Measurements from ENCODE around the gene SCFD2. TPM values are rescaled to one million over a fixed set of nuclear protein-coding genes. Genes with fewer than 3 reads are reported as not detected.

SCFD2 gene
- total RNA-seq, 1 experiment from 2014 or later: 12.4 TPM

DNA sequence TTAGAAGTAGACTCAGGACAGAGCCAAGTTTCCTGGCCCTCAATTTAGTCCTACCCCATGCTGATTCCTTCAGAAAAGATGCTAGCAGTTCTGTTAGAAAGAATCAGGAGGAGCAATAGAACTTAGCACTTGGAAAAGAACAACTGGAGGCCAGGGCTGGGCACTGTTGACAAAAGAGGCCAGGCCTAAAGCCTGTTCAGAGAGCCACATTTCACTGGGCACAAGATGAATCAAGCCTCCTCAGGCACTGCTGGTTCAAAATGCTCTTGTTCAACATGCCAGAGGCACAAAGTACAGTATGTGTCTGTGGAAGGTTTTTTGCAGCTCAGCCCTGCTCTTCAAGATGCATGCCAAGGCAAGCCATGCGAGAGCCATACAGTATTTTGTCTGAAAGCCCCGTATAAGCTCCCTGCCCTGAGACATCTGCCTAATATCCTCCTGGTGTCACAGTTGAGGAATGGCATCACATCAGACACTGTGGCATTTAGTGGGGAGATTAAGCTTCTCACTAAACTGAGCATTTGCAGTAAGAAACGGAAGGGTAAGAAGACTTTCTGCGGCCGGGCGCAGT lies 450.0 kb downstream of the SCFD2 start (continued):
- TF ChIP-seq HMGA2 (CRISPR knock-in tag; IDR thresholded peaks at IDR 0.05): no peak
- no peak for TF ChIP-seq ZNF423 (CRISPR knock-in tag; IDR thresholded peaks at IDR 0.05)
- TF ChIP-seq, protein P1, sequence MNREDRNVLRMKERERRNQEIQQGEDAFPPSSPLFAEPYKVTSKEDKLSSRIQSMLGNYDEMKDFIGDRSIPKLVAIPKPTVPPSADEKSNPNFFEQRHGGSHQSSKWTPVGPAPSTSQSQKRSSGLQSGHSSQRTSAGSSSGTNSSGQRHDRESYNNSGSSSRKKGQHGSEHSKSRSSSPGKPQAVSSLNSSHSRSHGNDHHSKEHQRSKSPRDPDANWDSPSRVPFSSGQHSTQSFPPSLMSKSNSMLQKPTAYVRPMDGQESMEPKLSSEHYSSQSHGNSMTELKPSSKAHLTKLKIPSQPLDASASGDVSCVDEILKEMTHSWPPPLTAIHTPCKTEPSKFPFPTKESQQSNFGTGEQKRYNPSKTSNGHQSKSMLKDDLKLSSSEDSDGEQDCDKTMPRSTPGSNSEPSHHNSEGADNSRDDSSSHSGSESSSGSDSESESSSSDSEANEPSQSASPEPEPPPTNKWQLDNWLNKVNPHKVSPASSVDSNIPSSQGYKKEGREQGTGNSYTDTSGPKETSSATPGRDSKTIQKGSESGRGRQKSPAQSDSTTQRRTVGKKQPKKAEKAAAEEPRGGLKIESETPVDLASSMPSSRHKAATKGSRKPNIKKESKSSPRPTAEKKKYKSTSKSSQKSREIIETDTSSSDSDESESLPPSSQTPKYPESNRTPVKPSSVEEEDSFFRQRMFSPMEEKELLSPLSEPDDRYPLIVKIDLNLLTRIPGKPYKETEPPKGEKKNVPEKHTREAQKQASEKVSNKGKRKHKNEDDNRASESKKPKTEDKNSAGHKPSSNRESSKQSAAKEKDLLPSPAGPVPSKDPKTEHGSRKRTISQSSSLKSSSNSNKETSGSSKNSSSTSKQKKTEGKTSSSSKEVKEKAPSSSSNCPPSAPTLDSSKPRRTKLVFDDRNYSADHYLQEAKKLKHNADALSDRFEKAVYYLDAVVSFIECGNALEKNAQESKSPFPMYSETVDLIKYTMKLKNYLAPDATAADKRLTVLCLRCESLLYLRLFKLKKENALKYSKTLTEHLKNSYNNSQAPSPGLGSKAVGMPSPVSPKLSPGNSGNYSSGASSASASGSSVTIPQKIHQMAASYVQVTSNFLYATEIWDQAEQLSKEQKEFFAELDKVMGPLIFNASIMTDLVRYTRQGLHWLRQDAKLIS (CRISPR knock-in tag; IDR thresholded peaks at IDR 0.05; ENCODE audit: borderline replicate concordance): no peak
- no peak for TF ChIP-seq SMAD3 (CRISPR knock-in tag; IDR thresholded peaks at IDR 0.05; ENCODE audit: borderline replicate concordance)
- TF ChIP-seq FOXK1 (CRISPR knock-in tag; IDR thresholded peaks at IDR 0.05): no peak
- TF ChIP-seq E2F1 (CRISPR knock-in tag; IDR thresholded peaks at IDR 0.05): no peak
- no peak for TF ChIP-seq NFATC4 (CRISPR knock-in tag; IDR thresholded peaks at IDR 0.05)
- TF ChIP-seq ZNF219 (CRISPR knock-in tag; IDR thresholded peaks at IDR 0.05; ENCODE audit: borderline replicate concordance): no peak
- no peak for TF ChIP-seq ZNF232 (CRISPR knock-in tag; IDR thresholded peaks at IDR 0.05)
- TF ChIP-seq JUN (CRISPR knock-in tag; IDR thresholded peaks at IDR 0.05): no peak
- no peak for TF ChIP-seq CREB1 (CRISPR knock-in tag; IDR thresholded peaks at IDR 0.05)

DNA sequence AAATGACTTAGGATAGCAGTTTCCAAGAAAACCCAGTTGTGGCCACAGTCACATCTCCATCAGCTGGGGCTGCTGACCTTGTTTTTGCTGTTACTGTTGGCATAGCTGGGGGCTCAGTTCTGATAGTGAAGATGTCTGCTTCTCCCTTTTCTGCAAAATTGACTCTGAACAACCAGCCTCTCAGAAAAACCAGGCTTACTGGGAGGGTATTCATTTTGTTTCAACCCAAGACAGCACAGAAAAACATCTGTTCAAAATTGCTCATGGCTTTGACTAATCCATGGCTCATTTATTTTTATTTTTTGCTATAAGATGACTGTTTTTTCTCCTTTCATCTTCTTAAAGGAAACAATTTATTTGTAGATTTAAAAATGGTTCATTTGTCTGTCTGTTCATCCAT lies 450.7 kb downstream of the SCFD2 start:
- Mint-ChIP-seq H3K4me3 (no peak overlapping the region), H3K36me3 (no peaks in the 10 kb centered on the region), H3K27me3 (ENCODE audit: low read depth) (no peaks in the 10 kb centered on the region), H3K9me3 (no peaks in the 10 kb centered on the region), H3K27ac (no peak overlapping the region), H3K4me1 (peaks cover 32% of the 10 kb centered on the region)
- ATAC-seq (no peak), DNase-seq (ENCODE audit: low spot score) (no peak)
- ChIA-PET CTCF (interaction anchor here (1.0 kb wide), 1 partner anchor 175 kb away, joined by 3 read pairs; no protein-coding TSS in a partner anchor), POLR2A (no interaction called here)
- TF ChIP-seq TEAD4 (CRISPR knock-in tag; IDR thresholded peaks at IDR 0.05) (no peak), SP1 (CRISPR knock-in tag; conservative IDR thresholded peaks at IDR 0.05) (no peak), IRF2 (CRISPR knock-in tag; IDR thresholded peaks at IDR 0.05; ENCODE audit: borderline replicate concordance, low read depth) (no peak), RORB (CRISPR knock-in tag; IDR thresholded peaks at IDR 0.05) (no peak), ZBTB21 (CRISPR knock-in tag; IDR thresholded peaks at IDR 0.05; ENCODE audit: borderline replicate concordance) (no peak), ATF1 (CRISPR knock-in tag; IDR thresholded peaks at IDR 0.05) (no peak), RELA (CRISPR knock-in tag; IDR thresholded peaks at IDR 0.05; ENCODE audit: borderline replicate concordance) (no peak), ZNF121 (CRISPR knock-in tag; IDR thresholded peaks at IDR 0.05) (no peak), STAT6 (CRISPR knock-in tag; conservative IDR thresholded peaks at IDR 0.05; ENCODE audit: low read depth) (no peak), MXD4 (CRISPR knock-in tag; IDR thresholded peaks at IDR 0.05; ENCODE audit: borderline replicate concordance) (no peak), ZSCAN18 (CRISPR knock-in tag; IDR thresholded peaks at IDR 0.05) (no peak)
- TF ChIP-seq, protein P2, sequence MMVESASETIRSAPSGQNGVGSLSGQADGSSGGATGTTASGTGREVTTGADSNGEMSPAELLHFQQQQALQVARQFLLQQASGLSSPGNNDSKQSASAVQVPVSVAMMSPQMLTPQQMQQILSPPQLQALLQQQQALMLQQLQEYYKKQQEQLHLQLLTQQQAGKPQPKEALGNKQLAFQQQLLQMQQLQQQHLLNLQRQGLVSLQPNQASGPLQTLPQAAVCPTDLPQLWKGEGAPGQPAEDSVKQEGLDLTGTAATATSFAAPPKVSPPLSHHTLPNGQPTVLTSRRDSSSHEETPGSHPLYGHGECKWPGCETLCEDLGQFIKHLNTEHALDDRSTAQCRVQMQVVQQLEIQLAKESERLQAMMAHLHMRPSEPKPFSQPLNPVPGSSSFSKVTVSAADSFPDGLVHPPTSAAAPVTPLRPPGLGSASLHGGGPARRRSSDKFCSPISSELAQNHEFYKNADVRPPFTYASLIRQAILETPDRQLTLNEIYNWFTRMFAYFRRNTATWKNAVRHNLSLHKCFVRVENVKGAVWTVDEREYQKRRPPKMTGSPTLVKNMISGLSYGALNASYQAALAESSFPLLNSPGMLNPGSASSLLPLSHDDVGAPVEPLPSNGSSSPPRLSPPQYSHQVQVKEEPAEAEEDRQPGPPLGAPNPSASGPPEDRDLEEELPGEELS (CRISPR knock-in tag; IDR thresholded peaks at IDR 0.05): no peak
- TF ChIP-seq, protein P3, sequence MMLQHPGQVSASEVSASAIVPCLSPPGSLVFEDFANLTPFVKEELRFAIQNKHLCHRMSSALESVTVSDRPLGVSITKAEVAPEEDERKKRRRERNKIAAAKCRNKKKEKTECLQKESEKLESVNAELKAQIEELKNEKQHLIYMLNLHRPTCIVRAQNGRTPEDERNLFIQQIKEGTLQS (CRISPR knock-in tag; conservative IDR thresholded peaks at IDR 0.05): no peak

Measured in WTC11 (cell line).